GM18868 (cell line): ENCODE results near the gene MRPL50.

Experiments
- ATAC-seq: cut with Tn5 transposase; IDR thresholded peaks from one replicate; pipeline ENCODE4 v1.9.1; 2021; ENCODE audit warnings: mild to moderate bottlenecking, moderate library complexity; ENCODE audit not compliant: unreplicated experiment

The MRPL50 gene

DNA sequence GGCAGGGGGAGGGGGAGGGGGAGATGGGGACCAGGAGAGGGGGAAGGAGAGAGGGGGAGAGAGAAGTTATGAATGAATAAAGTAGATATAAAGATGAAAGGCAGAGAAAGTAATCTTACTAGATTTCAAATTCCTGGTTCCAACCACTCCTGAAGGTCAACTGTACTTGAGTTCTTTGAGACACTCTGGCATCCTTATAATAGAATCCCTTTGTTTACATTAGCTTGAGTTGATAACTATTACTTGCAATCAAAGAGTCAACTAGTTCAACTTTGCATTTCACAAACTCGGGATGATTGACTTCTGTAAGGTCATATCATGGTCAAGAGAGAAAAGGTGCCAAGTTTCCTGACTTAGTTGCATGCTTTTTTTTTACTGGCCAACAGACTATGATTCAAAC, 55.8 kb downstream of the MRPL50 start:
- no peak for ATAC-seq

DNA sequence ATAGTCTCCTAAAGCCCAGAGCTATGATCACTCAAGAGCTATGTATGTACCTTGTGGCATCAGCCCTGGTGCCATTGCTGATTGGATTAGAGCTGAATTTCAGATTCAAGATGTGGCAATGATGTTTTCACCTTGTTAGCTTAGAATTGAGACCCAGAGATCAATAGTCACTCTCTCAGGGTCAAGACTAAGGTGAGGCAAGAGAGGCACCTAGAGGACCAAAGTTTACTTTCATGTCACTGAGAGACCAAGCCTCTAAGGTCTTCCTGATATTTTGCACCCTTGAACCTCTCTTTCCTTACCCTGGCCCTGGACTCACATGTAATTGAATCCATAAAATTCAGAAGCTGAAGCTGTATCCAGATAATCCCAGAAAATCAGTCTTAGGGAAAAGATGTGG, 56.5 kb downstream of the MRPL50 start:
- no peak for ATAC-seq
